GM18907 (cell line): Measurements from ENCODE around the gene TAF4.

Source experiments
- ATAC-seq: cut with Tn5 transposase; IDR thresholded peaks from one replicate; pipeline ENCODE4 v1.9.1; 2021; ENCODE audit warnings: mild to moderate bottlenecking, moderate library complexity; ENCODE audit not compliant: unreplicated experiment

The TAF4 gene

GRCh38 chr20:61936701-61937131 lies 129.0 kb downstream of the TAF4 start:
- ATAC-seq, result no peak

GRCh38 chr20:61935926-61936700 lies 129.6 kb downstream of the TAF4 start:
- no peak for ATAC-seq

GRCh38 chr20:61934716-61935530 lies 130.8 kb downstream of the TAF4 start:
- ATAC-seq, result no peak

- no peak for ATAC-seq
Observed at GRCh38 chr20:61933951-61934715, 131.5 kb downstream of the TAF4 start.

- ATAC-seq, result no peak
Observed at GRCh38 chr20:61933481-61933950, 132.2 kb downstream of the TAF4 start.

- ATAC-seq, result no peak
Observed at GRCh38 chr20:61932711-61933480, 132.8 kb downstream of the TAF4 start.

- ATAC-seq, result no peak
Observed at GRCh38 chr20:61932199-61932592, 133.5 kb downstream of the TAF4 start.

GRCh38 chr20:61931476-61932198 lies 134.0 kb downstream of the TAF4 start:
- ATAC-seq, result no peak

- no peak for ATAC-seq
Observed at GRCh38 chr20:61930776-61931475, 134.8 kb downstream of the TAF4 start.

GRCh38 chr20:61929971-61930666 lies 135.6 kb downstream of the TAF4 start:
- no peak for ATAC-seq

GRCh38 chr20:61929561-61929960 lies 136.1 kb downstream of the TAF4 start:
- ATAC-seq, result no peak

- no peak for ATAC-seq
Observed at GRCh38 chr20:61927826-61928541, 137.7 kb downstream of the TAF4 start.

GRCh38 chr20:61927193-61927825 lies 138.4 kb downstream of the TAF4 start:
- no peak for ATAC-seq

GRCh38 chr20:61926796-61927192 lies 138.9 kb downstream of the TAF4 start:
- no peak for ATAC-seq

- no peak for ATAC-seq
Observed at GRCh38 chr20:61926253-61926613, 139.4 kb downstream of the TAF4 start.

GRCh38 chr20:61925555-61926252 lies 140.0 kb downstream of the TAF4 start:
- no peak for ATAC-seq
